Measurements from ENCODE around the gene KRTAP10-10.

KRTAP10-10 gene

DNA sequence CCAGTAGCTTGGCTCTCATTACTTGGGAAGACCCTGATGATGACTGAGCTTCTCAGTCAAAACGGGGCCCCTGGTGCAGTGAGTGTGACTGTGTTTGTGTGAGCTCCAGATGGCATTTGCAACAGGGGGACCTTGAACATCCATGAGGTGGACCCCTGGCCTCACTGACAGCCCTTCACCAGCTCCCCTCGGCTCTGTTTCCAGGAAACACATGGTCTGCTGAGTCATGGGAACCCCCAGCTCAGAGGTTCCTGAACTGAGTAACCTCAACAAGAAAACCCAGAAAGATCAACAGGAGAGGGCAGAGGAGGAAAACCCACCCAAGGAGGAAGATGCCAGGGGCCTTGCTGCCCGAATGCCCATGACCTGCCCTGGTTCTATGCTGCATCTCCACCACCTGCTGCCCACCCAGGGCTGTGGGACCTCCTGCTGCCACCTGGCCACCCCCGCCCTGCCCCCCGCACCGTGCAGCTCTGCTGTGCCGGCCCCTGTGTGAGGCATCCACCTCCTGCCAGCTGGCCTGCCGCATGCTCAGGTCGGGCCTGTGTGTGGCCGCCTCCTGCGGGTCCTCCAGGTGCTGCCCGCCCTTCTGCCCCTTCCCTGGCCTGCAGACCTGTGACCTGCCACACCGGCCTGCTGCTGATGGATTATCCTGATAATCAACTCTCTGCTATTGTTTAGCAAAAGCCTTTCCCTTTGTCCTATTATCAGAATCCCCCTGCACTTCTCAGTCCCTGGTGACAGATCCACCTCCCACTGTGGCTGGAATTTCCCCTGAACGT lies 49.0 kb downstream of the KRTAP10-10 start:
- no peak for DNase-seq

DNA sequence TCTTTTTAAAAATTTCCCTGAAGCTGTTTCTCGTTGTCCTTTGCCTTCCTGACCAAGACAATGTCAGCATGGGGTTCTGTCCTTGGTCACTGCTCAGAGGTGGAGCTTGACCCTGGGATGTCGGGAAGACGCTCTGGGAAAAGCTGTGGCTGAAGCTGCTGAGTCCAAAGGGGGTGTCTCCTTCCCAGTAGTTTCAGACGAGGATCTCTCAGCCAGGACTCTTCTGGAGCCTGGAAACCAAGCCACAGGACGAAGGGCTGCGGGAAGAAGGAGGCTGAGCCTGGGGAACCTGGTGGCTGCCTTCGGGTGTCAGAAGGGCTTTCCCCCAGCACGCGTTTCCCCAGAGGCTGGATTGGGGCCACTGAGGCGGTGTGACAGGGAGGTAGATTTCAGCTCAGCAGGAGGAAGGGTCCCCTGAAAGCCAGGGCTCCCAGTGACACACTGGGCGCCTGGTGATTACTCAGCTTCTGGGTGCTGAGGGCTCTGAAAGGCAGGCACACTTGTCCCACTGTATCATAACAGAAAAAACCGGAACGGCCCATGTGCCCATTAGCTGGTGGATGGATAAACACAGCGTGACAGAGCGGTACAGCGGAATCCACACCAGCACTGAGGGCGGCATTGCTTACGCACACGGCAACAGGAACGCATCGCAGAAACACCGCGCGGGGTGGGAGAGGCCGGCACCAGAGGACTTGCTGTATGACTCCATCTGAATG lies 49.8 kb downstream of the KRTAP10-10 start:
- no peak for DNase-seq

GRCh38 chr21:44687671-44688070 lies 50.5 kb downstream of the KRTAP10-10 start:
- no peak for DNase-seq
